GM12878 (cell line): ENCODE data around the gene HSPBP1. TPM values are rescaled to one million over a fixed set of nuclear protein-coding genes. Genes with fewer than 3 reads are reported as not detected.

Experiments
- ATAC-seq: fragments of 200-7000 bp; cut with Tn5 transposase; 3 replicates; pipeline ENCODE4 v1.9.1; 2020; ENCODE audit warnings: mild to moderate bottlenecking, moderate library complexity
- BruUV-seq: library from RNA; stranded (reverse); fragments of 400-500 nt; replicated peaks from 2 replicates; lab custom pipeline; 2021; lab: Mats Ljungman, UMichigan
- CTCF ChIA-PET: fragments of 300-600 bp; sonication (Branson Sonifier 250); formaldehyde crosslinking; extraction: SDS; loops from one replicate; lab custom pipeline; 2021; ENCODE audit warnings: inconsistent platforms; lab: Yijun Ruan, JAX
- POLR2A ChIA-PET: fragments of 350-600 bp; formaldehyde crosslinking; extraction: SDS; loops from one replicate; lab custom pipeline; 2021; ENCODE audit warnings: inconsistent platforms; lab: Charles Lee
- RAD21 ChIA-PET: fragments of 300-600 bp; sonication (Branson Sonifier 250); formaldehyde crosslinking; loops from one replicate; lab custom pipeline; 2023; ENCODE audit warnings: antibody characterized with exemption; ENCODE audit not compliant: unreplicated experiment; lab: Charles Lee
- SMC1A ChIA-PET: fragments of 300-600 bp; sonication (Branson Sonifier 250); formaldehyde crosslinking; loops from one replicate; lab custom pipeline; 2023; ENCODE audit not compliant: unreplicated experiment, uncharacterized antibody; lab: Charles Lee
- DNase-seq: peaks from one replicate; pipeline ENCODE4 v3.0.0-alpha.2; 2011; ENCODE audit warnings: low read depth, low spot score
- FAIRE-seq: peaks from 3 replicates; lab custom pipeline; 2011; peaks lifted over from hg19 to GRCh38; lab: Jason Lieb, UNC
- H2AFZ ChIP-seq: 2 replicates; pipeline ENCODE4 v1.6.0; 2011; ENCODE audit warnings: low read depth, low read length, control low read depth; ENCODE audit not compliant: control insufficient read depth
- H3K27ac ChIP-seq: 2 replicates; pipeline ENCODE4 v1.5.1; 2011; ENCODE audit warnings: control low read depth; ENCODE audit not compliant: control insufficient read depth, insufficient read depth
- H3K27me3 ChIP-seq, 2 experiments: replicated peaks in 1 of 2; 2 replicates each; pipeline versions ENCODE4 v1.6.0 to v1.6.1; 2011; ENCODE audit warnings: low read length in 1 of 2; ENCODE audit not compliant: control insufficient read depth in 2 of 2, insufficient read depth in 2 of 2
- H3K36me3 ChIP-seq, 2 experiments: 2 replicates each; pipeline ENCODE4 v1.5.1; 2011; ENCODE audit warnings: low read length in 1 of 2; ENCODE audit not compliant: control insufficient read depth in 2 of 2, insufficient read depth in 2 of 2
- H3K4me1 ChIP-seq: 2 replicates; pipeline ENCODE4 v1.6.1; 2011; ENCODE audit warnings: mild to moderate bottlenecking, low read length, moderate library complexity, mixed read lengths; ENCODE audit not compliant: control insufficient read depth, insufficient read depth
- H3K4me2 ChIP-seq: 2 replicates; pipeline ENCODE4 v1.6.0; 2011; ENCODE audit warnings: control low read depth; ENCODE audit not compliant: control insufficient read depth, insufficient read depth
- H3K4me3 ChIP-seq: fragments of 200-600 bp; sonication (generic); 2 replicates; pipeline ENCODE4 v1.5.1; 2016
- H3K79me2 ChIP-seq: 2 replicates; pipeline ENCODE4 v1.6.0; 2011; ENCODE audit warnings: low read length; ENCODE audit not compliant: control insufficient read depth, insufficient read depth
- H3K9ac ChIP-seq: 2 replicates; pipeline ENCODE4 v1.8.0; 2011; ENCODE audit warnings: low read length, control low read depth, mixed read lengths; ENCODE audit not compliant: control insufficient read depth, insufficient read depth
- H3K9me3 ChIP-seq: replicated peaks from 3 replicates; pipeline ENCODE4 v1.5.1; 2011; ENCODE audit warnings: mild to moderate bottlenecking, low read length; ENCODE audit not compliant: control insufficient read depth, insufficient read depth
- H4K20me1 ChIP-seq: 2 replicates; pipeline ENCODE4 v1.6.0; 2011; ENCODE audit not compliant: control insufficient read depth, insufficient read depth
- HDAC6 ChIP-seq: fragments of 200-600 bp; sonication (generic); IDR thresholded peaks from one replicate; pipeline ENCODE4 v1.8.0; 2017; ENCODE audit warnings: antibody characterized with exemption; ENCODE audit not compliant: unreplicated experiment
- MTA3 ChIP-seq: IDR thresholded peaks from 2 replicates; pipeline ENCODE4 v1.6.1; 2012; ENCODE audit warnings: low read length, inconsistent platforms, borderline replicate concordance
- SMAD5 ChIP-seq: IDR thresholded peaks from 2 replicates; pipeline ENCODE4 v1.6.1; 2016; ENCODE audit warnings: antibody characterized with exemption, low read depth
- SMARCA5 ChIP-seq: fragments of 450-650 bp; IDR thresholded peaks from 2 replicates; pipeline ENCODE4 v1.6.1; 2017; ENCODE audit warnings: mild to moderate bottlenecking
- SREBF2 ChIP-seq: IDR thresholded peaks from 2 replicates; pipeline ENCODE4 v1.6.1; 2012; ENCODE audit warnings: mild to moderate bottlenecking, low read length
- SRF ChIP-seq, 2 experiments: IDR thresholded peaks; 2 replicates each; pipeline ENCODE4 v1.6.1; 2011; ENCODE audit warnings: low read depth in 2 of 2, low read length in 2 of 2, mild to moderate bottlenecking in 1 of 2, moderate library complexity in 1 of 2
- ZNF274 ChIP-seq: IDR thresholded peaks from one replicate; pipeline ENCODE4 v1.8.0; 2011; ENCODE audit not compliant: insufficient read length, insufficient read depth
- WGBS: methylation state at CpG from one replicate; pipeline ENCODE4 v1.1.6; 2016; ENCODE audit warnings: low lambda C conversion rate; ENCODE audit not compliant: insufficient replicate concordance, insufficient coverage; ENCODE audit errors: missing lambda C conversion rate; 5-methylcytosine and 5-hydroxymethylcytosine counted together
- in situ Hi-C: fragments of 300-500 bp; cut with MboI; formaldehyde crosslinking; loops from 9 replicates; pipeline ENCODE4 v1.14.3; 2018; ENCODE audit warnings: mixed read lengths
- intact Hi-C: fragments of 100-400 bp; cut with micrococcal nuclease; formaldehyde crosslinking; loops from one replicate; pipeline ENCODE4 v1.14.2; 2022; ENCODE audit not compliant: unreplicated experiment
- polyA plus RNA-seq, 11 experiments: library from polyadenylated mRNA; depleted of rRNA in 4 of 11; unstranded in 6 of 11; stranded (reverse) in 5 of 11; fragments of >200 nt; fragmentation: Nextera tagmentation in 4 of 11; fragmentation: Illumina TruSeq in 1 of 11; extraction: Ambion mirVana in 4 of 11; extraction: Trizol in 1 of 11; gene quantifications; 1 replicate in 1 of 11; 2 replicates in 10 of 11; pipeline versions ENCODE4 v1.2.1 to v1.2.3, GENCODE V29; 2011 to 2016; ENCODE audit warnings: inconsistent platforms in 2 of 11, missing spikeins in 2 of 11, low read depth in 1 of 11
- total RNA-seq, 4 experiments: library from RNA; depleted of rRNA in 3 of 4; stranded (reverse); fragments of >200 nt in 3 of 4; fragmentation: Illumina TruSeq in 1 of 4; extraction: Trizol in 1 of 4; gene quantifications; 2 replicates each; pipeline versions ENCODE4 v1.2.1 to v1.2.3, GENCODE V29; 2013 to 2021
- TF ChIP-seq, protein P1 (sequence below): fragments of 450-650 bp; IDR thresholded peaks from 2 replicates; pipeline ENCODE4 v1.6.1; 2017; ENCODE audit warnings: mild to moderate bottlenecking

Gene HSPBP1
- total and polyA plus RNA-seq, 10 of the 15 experiments (the other 5 are each of a cell fraction or from before 2014, with no cell fraction given) = 0.18 to 83.3 (median 23.0) TPM

DNA sequence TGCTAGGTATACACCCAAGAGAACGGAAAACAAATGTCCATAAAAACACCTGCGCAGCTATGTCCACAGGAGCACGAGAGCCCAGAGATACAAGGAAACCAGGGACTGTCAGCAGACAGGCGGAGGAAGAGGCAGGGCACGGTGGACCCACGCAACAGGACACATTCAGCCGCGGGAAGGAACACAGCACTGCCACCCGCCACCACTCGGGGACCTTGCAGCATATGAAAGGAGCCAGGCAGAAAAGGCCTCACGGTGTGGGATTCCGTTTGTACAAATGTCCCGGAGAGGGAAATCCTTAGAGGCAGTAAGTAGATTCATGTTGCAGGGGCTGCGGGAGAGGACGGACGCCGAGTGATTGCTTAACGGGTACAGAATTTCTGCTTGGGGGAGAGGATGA is 7.8 kb downstream of the HSPBP1 start:
- ChIA-PET SMC1A (no interaction called here), POLR2A (no interaction called here), RAD21 (no interaction called here), CTCF (no interaction called here)
- no peak overlapping the region for H2AFZ ChIP-seq
- WGBS = 94% methylated on average over 18 of the region's 18 CpGs
- no peaks in the 10 kb centered on the region for H3K79me2 ChIP-seq
- ATAC-seq (no peak), FAIRE-seq (no peak), DNase-seq (no peak)
- H3K36me3 ChIP-seq = peaks cover 0 to 3% of the 10 kb centered on the region in 2 experiments; a peak in 1 of 4 replicates
- H3K4me3 ChIP-seq = no peak overlapping the region
- H3K9me3 ChIP-seq = no peaks in the 10 kb centered on the region; the same call in 2 of the 3 replicates
- TF ChIP-seq SMARCA5 (no peak), HDAC6 (no peak), ZNF274 (no peak), SMAD5 (no peak), SRF (IDR thresholded peaks at IDR 0.05; ENCODE audit: low read depth in 2 of 2, low read length in 2 of 2) (no peak), MTA3 (no peak), SREBF2 (no peak)
- TF ChIP-seq, protein P1, sequence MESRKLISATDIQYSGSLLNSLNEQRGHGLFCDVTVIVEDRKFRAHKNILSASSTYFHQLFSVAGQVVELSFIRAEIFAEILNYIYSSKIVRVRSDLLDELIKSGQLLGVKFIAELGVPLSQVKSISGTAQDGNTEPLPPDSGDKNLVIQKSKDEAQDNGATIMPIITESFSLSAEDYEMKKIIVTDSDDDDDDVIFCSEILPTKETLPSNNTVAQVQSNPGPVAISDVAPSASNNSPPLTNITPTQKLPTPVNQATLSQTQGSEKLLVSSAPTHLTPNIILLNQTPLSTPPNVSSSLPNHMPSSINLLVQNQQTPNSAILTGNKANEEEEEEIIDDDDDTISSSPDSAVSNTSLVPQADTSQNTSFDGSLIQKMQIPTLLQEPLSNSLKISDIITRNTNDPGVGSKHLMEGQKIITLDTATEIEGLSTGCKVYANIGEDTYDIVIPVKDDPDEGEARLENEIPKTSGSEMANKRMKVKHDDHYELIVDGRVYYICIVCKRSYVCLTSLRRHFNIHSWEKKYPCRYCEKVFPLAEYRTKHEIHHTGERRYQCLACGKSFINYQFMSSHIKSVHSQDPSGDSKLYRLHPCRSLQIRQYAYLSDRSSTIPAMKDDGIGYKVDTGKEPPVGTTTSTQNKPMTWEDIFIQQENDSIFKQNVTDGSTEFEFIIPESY = peak; percentile 68; the same call in 1 of the 2 replicates
- no TSS peak for BruUV-seq
- in situ Hi-C loops = no loop called here
- intact Hi-C loops = no loop called here
- H3K4me1 ChIP-seq = peaks cover 19% of the 10 kb centered on the region
- no peak overlapping the region for H3K9ac ChIP-seq
- H3K4me2 ChIP-seq = no peak overlapping the region
- H3K27me3 ChIP-seq = no peaks in the 10 kb centered on the region
- no peaks in the 10 kb centered on the region for H4K20me1 ChIP-seq
- no peak overlapping the region for H3K27ac ChIP-seq
